Measurements from ENCODE around the gene RNF112. TPM values are rescaled to one million over a fixed set of nuclear protein-coding genes. Genes with fewer than 3 reads are reported as not detected.

The RNF112 gene
- total and polyA plus RNA-seq, 8 donors: 0.34 to 3.0 (median 0.51) TPM

- H3K9me3 ChIP-seq: no peaks in the 10 kb centered on the region
- H3K36me3 ChIP-seq: no peaks in the 10 kb centered on the region
- FAIRE-seq: no peak
- H3K4me1 ChIP-seq: no peaks in the 10 kb centered on the region
- 67 to 76% methylated on average over 2 of the region's 2 CpGs for WGBS, 2 donors
- H3K4me3 ChIP-seq: no peak overlapping the region
- TF ChIP-seq CTCF (IDR thresholded peaks at IDR 0.05): no peak
- no peaks in the 10 kb centered on the region for H3K27me3 ChIP-seq
- DNase-seq: no peak
- H3K27ac ChIP-seq: no peak overlapping the region
- intact Hi-C loops (cut with DNase I): no loop called here
- ATAC-seq: peak in 3 of 4 donors; percentile 14 to 29 (median 28)
These were observed 23.0 kb upstream of the RNF112 start for GRCh38 chr17:19387921-19388521.

- WGBS, 2 donors: 73 to 80% methylated on average over 5 of the region's 5 CpGs
- ATAC-seq (no peak), FAIRE-seq (no peak), DNase-seq (no peak)
- no peak for TF ChIP-seq CTCF (IDR thresholded peaks at IDR 0.05)
- no peaks in the 10 kb centered on the region for H3K4me1 ChIP-seq
- H3K36me3 ChIP-seq: no peaks in the 10 kb centered on the region
- H3K9me3 ChIP-seq: no peaks in the 10 kb centered on the region
- H3K4me3 ChIP-seq: no peak overlapping the region
- no peaks in the 10 kb centered on the region for H3K27me3 ChIP-seq
- intact Hi-C loops (cut with DNase I): no loop called here
- H3K27ac ChIP-seq: no peak overlapping the region
These were observed 21.9 kb upstream of the RNF112 start for GRCh38 chr17:19388791-19389785.

- H3K9me3 ChIP-seq: no peaks in the 10 kb centered on the region
- H3K27ac ChIP-seq: no peak overlapping the region
- intact Hi-C loops (cut with DNase I): no loop called here
- DNase-seq (no peak), FAIRE-seq (no peak), ATAC-seq (no peak)
- no peak for TF ChIP-seq CTCF (IDR thresholded peaks at IDR 0.05)
- H3K27me3 ChIP-seq: no peaks in the 10 kb centered on the region
- H3K36me3 ChIP-seq: no peaks in the 10 kb centered on the region
- no peaks in the 10 kb centered on the region for H3K4me1 ChIP-seq
- no peak overlapping the region for H3K4me3 ChIP-seq
- 74 to 85% methylated on average over 2 of the region's 2 CpGs for WGBS, 2 donors
These were observed 20.1 kb upstream of the RNF112 start for GRCh38 chr17:19390951-19391350.

- WGBS, 2 donors: 70 to 81% methylated on average over 7 of the region's 7 CpGs
These were observed 19.6 kb upstream of the RNF112 start for GRCh38 chr17:19391432-19391831.

More at GRCh38 chr17:19391432-19391831, 19.6 kb upstream of the RNF112 start:
- DNase-seq (no peak), FAIRE-seq (no peak), ATAC-seq (no peak)
- no peak for TF ChIP-seq CTCF (IDR thresholded peaks at IDR 0.05)
- H3K4me3 ChIP-seq: no peak overlapping the region
- intact Hi-C loops (cut with DNase I): no loop called here
- no peaks in the 10 kb centered on the region for H3K36me3 ChIP-seq
- H3K9me3 ChIP-seq: no peaks in the 10 kb centered on the region
- no peaks in the 10 kb centered on the region for H3K4me1 ChIP-seq
- no peak overlapping the region for H3K27ac ChIP-seq
- no peaks in the 10 kb centered on the region for H3K27me3 ChIP-seq

Measured in pancreas (tissue), 10 donors.